Endothelial cell of umbilical vein (primary cell): ENCODE measurements around the gene MYO15A. TPM values are rescaled to one million over a fixed set of nuclear protein-coding genes. Genes with fewer than 3 reads are reported as not detected.

Source experiments
- BruUV-seq: library from RNA; stranded (reverse); fragments of 400-500 nt; replicated peaks from 2 replicates; lab custom pipeline; 2021; lab: Mats Ljungman, UMichigan
- CTCF ChIA-PET: fragments of 300-600, 350-600 bp; sonication (Branson Sonifier 250); formaldehyde crosslinking; loops from one replicate; lab custom pipeline; 2021; ENCODE audit warnings: antibody characterized with exemption, inconsistent platforms; lab: Charles Lee
- POLR2A ChIA-PET: fragments of 300-600, 350-600 bp; sonication (Branson Sonifier 250); formaldehyde crosslinking; loops from one replicate; lab custom pipeline; 2021; ENCODE audit warnings: antibody characterized with exemption, inconsistent platforms; lab: Charles Lee
- DNase-seq: peaks from one replicate; pipeline ENCODE4 v3.0.0-alpha.2; 2011; ENCODE audit warnings: low read depth, low spot score
- FAIRE-seq: peaks from 2 replicates; lab custom pipeline; 2011; peaks lifted over from hg19 to GRCh38; lab: Jason Lieb, UNC
- H2AFZ ChIP-seq: 2 replicates; pipeline ENCODE4 v1.6.0; 2012; ENCODE audit warnings: low read depth, low read length, control low read depth, inconsistent platforms
- H3K27ac ChIP-seq: 2 replicates; pipeline ENCODE4 v1.5.1; 2011; ENCODE audit warnings: low read depth, mild to moderate bottlenecking, control low read depth, low read length, moderate library complexity; ENCODE audit not compliant: insufficient read depth
- H3K27me3 ChIP-seq, 2 experiments: 2 replicates each; pipeline versions ENCODE4 v1.6.0 to v1.6.1; 2011; ENCODE audit warnings: low read length in 2 of 2, mixed read lengths in 1 of 2; ENCODE audit not compliant: control insufficient read depth in 2 of 2, insufficient read depth in 2 of 2
- H3K36me3 ChIP-seq, 2 experiments: 2 replicates in 1 of 2; 3 replicates in 1 of 2; pipeline ENCODE4 v1.5.1; 2011; ENCODE audit warnings: low read length in 2 of 2, mild to moderate bottlenecking in 1 of 2, moderate library complexity in 1 of 2; ENCODE audit not compliant: control insufficient read depth in 2 of 2, insufficient read depth in 2 of 2; ENCODE audit errors: extremely low read depth in 1 of 2
- H3K4me1 ChIP-seq: 3 replicates; pipeline ENCODE4 v1.5.1; 2011; ENCODE audit warnings: mild to moderate bottlenecking, low read length; ENCODE audit not compliant: control insufficient read depth, insufficient read depth; ENCODE audit errors: extremely low read depth
- H3K4me2 ChIP-seq: 2 replicates; pipeline ENCODE4 v1.6.1; 2011; ENCODE audit warnings: low read length, control low read depth, mixed read lengths; ENCODE audit not compliant: insufficient read depth
- H3K4me3 ChIP-seq, 3 experiments: fragments of 200-600 bp in 1 of 3; sonication (generic), shearing (Covaris generic) in 1 of 3; replicated peaks in 1 of 3; 2 replicates each; pipeline ENCODE4 v1.5.1; 2011 to 2016; ENCODE audit warnings: control low read depth in 3 of 3, low read length in 3 of 3, mild to moderate bottlenecking in 2 of 3, inconsistent platforms in 1 of 3, low read depth in 1 of 3, moderate library complexity in 1 of 3; ENCODE audit not compliant: insufficient read depth in 1 of 3
- H3K79me2 ChIP-seq: 2 replicates; pipeline ENCODE4 v1.6.0; 2012; ENCODE audit warnings: low read length, inconsistent platforms; ENCODE audit not compliant: control insufficient read depth, insufficient read depth
- H3K9ac ChIP-seq: replicated peaks from 2 replicates; pipeline ENCODE3; 2011; ENCODE audit warnings: low read length, control low read depth; ENCODE audit not compliant: insufficient read depth; ENCODE audit errors: extremely low read depth
- H3K9me1 ChIP-seq: replicated peaks from 3 replicates; pipeline ENCODE4 v1.6.0; 2011; ENCODE audit warnings: mild to moderate bottlenecking, low read length; ENCODE audit not compliant: control insufficient read depth, insufficient read depth; ENCODE audit errors: extremely low read depth
- H3K9me3 ChIP-seq: replicated peaks from 2 replicates; pipeline ENCODE4 v1.5.1; 2012; ENCODE audit warnings: low read length, inconsistent platforms; ENCODE audit not compliant: control insufficient read depth, insufficient read depth
- H4K20me1 ChIP-seq: replicated peaks from 2 replicates; pipeline ENCODE3; 2011; ENCODE audit warnings: mild to moderate bottlenecking, low read length; ENCODE audit not compliant: control insufficient read depth, insufficient read depth; ENCODE audit errors: extremely low read depth
- EZH2 ChIP-seq: IDR thresholded peaks from 2 replicates; pipeline ENCODE4 v1.6.1; 2012; ENCODE audit warnings: borderline replicate concordance, low read depth, mild to moderate bottlenecking, moderate library complexity, low read length, inconsistent platforms; ENCODE audit not compliant: severe bottlenecking
- FOS ChIP-seq: IDR thresholded peaks from 2 replicates; pipeline ENCODE4 v1.6.1; 2011; ENCODE audit warnings: mild to moderate bottlenecking, low read length, moderate library complexity, borderline replicate concordance; ENCODE audit not compliant: insufficient read depth
- GATA2 ChIP-seq: IDR thresholded peaks from 2 replicates; pipeline ENCODE4 v1.7.0; 2011; ENCODE audit warnings: low read depth, mild to moderate bottlenecking, moderate library complexity, mixed read lengths, low read length; ENCODE audit not compliant: insufficient read length, insufficient read depth
- JUN ChIP-seq: IDR thresholded peaks from 2 replicates; pipeline ENCODE4 v1.6.1; 2011; ENCODE audit warnings: borderline replicate concordance, low read depth; ENCODE audit not compliant: insufficient read length, insufficient read depth
- MYC ChIP-seq: IDR thresholded peaks from one replicate; pipeline ENCODE4 v1.6.1; 2011; ENCODE audit warnings: mild to moderate bottlenecking, low read depth, low read length
- POLR2A ChIP-seq: IDR thresholded peaks from 2 replicates; pipeline ENCODE4 v1.6.1; 2012; ENCODE audit warnings: low read depth, mild to moderate bottlenecking, control low read depth, low read length
- POLR2AphosphoS5 ChIP-seq: IDR thresholded peaks from 2 replicates; pipeline ENCODE4 v1.6.1; 2012; ENCODE audit warnings: low read depth, mild to moderate bottlenecking, control low read depth, low read length, moderate library complexity; ENCODE audit not compliant: insufficient read depth
- dilution Hi-C: fragments of 300-500 bp; cut with MboI; formaldehyde crosslinking; loops from one replicate; pipeline ENCODE4 v1.15.0; 2019; ENCODE audit warnings: low sequenced_read_pairs; ENCODE audit not compliant: extremely low pct_ligation_motif_present
- intact Hi-C: fragments of 100-400 bp; cut with micrococcal nuclease; formaldehyde crosslinking; loops from one replicate; pipeline ENCODE4 v1.10.0; 2022
- polyA plus RNA-seq, 4 experiments: library from polyadenylated mRNA; depleted of rRNA in 3 of 4; stranded (reverse) in 3 of 4; unstranded in 1 of 4; fragments of >200 nt; gene quantifications; 2 replicates each; pipeline versions ENCODE4 v1.2.1 to v1.2.3, GENCODE V29; 2011 to 2012; ENCODE audit warnings: missing spikeins in 1 of 4
- total RNA-seq: library from RNA; stranded (reverse); gene quantifications from 2 replicates; pipeline ENCODE4 v1.2.3, GENCODE V29; 2021
- TF ChIP-seq, protein P1 (sequence below), 2 donors: IDR thresholded peaks; 1 replicate in 1 of 2; 2 replicates in 1 of 2; pipeline ENCODE4 v1.5.1; 2011; ENCODE audit warnings: low read length in 2 of 2, mild to moderate bottlenecking in 2 of 2, moderate library complexity in 2 of 2, control low read depth in 1 of 2, inconsistent platforms in 1 of 2, low read depth in 1 of 2; ENCODE audit not compliant: insufficient read depth in 1 of 2; ENCODE audit errors: extremely low read depth in 1 of 2
- TF ChIP-seq, protein P2 (sequence below): IDR thresholded peaks from 2 replicates; pipeline ENCODE4 v1.6.1; 2011; ENCODE audit not compliant: insufficient read depth, insufficient read length

Gene MYO15A
- total and polyA plus RNA-seq, 2 donors (not counting 3 experiments of a cell fraction or from before 2014, with no cell fraction given), result 0.46 to 0.82 TPM

DNA sequence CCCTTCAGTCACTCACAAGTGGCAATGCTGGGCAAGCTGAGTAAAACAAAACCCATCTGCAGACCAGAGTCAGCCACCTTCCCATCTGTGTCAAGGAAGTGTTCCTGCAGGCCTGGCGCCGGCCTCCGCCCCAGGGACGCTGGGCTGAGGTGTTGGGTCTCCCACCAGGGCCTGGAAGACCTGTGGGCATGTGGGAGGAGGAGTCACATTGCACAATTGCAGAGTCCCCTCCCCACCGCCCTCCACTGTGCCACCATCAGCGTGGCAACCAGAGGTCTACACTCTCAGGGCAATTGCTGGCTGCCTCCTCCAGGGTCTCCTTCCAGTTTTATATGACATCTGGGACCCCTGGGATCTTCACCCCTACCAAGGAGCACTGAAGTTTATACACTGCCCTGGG, 3.0 kb upstream of the MYO15A start:
- no peak for FAIRE-seq
- no peak overlapping the region for H3K4me2 ChIP-seq
- no peak overlapping the region for H3K27ac ChIP-seq
- H3K27me3 ChIP-seq, result no peaks in the 10 kb centered on the region
- no peak overlapping the region for H3K4me3 ChIP-seq
- CTCF ChIA-PET, result no interaction called here
- intact Hi-C loops, result no loop called here
- H2AFZ ChIP-seq, result no peak overlapping the region
- H3K4me1 ChIP-seq, result no peaks in the 10 kb centered on the region
- BruUV-seq, result no TSS peak
- dilution Hi-C loops, result no loop called here
- H3K9me3 ChIP-seq, result no peaks in the 10 kb centered on the region
- DNase-seq, result no peak
- no peak overlapping the region for H3K9ac ChIP-seq
- H3K36me3 ChIP-seq, result peaks cover 0 to 16% of the 10 kb centered on the region in 2 experiments
- no peaks in the 10 kb centered on the region for H3K79me2 ChIP-seq
- POLR2A ChIA-PET, result no interaction called here
- TF ChIP-seq, protein P1, sequence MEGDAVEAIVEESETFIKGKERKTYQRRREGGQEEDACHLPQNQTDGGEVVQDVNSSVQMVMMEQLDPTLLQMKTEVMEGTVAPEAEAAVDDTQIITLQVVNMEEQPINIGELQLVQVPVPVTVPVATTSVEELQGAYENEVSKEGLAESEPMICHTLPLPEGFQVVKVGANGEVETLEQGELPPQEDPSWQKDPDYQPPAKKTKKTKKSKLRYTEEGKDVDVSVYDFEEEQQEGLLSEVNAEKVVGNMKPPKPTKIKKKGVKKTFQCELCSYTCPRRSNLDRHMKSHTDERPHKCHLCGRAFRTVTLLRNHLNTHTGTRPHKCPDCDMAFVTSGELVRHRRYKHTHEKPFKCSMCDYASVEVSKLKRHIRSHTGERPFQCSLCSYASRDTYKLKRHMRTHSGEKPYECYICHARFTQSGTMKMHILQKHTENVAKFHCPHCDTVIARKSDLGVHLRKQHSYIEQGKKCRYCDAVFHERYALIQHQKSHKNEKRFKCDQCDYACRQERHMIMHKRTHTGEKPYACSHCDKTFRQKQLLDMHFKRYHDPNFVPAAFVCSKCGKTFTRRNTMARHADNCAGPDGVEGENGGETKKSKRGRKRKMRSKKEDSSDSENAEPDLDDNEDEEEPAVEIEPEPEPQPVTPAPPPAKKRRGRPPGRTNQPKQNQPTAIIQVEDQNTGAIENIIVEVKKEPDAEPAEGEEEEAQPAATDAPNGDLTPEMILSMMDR (IDR thresholded peaks at IDR 0.05; ENCODE audit: extremely low read depth in 1 of 2, insufficient read depth in 1 of 2, low read depth in 1 of 2, low read length in 2 of 2), result no peak
- TF ChIP-seq POLR2A, result no peak
- TF ChIP-seq POLR2AphosphoS5, result no peak
- TF ChIP-seq MYC, result no peak
- TF ChIP-seq GATA2, result no peak
- TF ChIP-seq JUN, result no peak
- TF ChIP-seq FOS, result no peak
- no peak for TF ChIP-seq EZH2
- TF ChIP-seq, protein P2, sequence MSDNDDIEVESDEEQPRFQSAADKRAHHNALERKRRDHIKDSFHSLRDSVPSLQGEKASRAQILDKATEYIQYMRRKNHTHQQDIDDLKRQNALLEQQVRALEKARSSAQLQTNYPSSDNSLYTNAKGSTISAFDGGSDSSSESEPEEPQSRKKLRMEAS, result no peak
- no peaks in the 10 kb centered on the region for H4K20me1 ChIP-seq
- no peaks in the 10 kb centered on the region for H3K9me1 ChIP-seq
